Heart left ventricle (tissue), 16 donors: ENCODE results near the gene UBXN7. TPM values are rescaled to one million over a fixed set of nuclear protein-coding genes. Genes with fewer than 3 reads are reported as not detected.
"Not testable (repeated sequence)": the region's sequence is repeated elsewhere in the genome, so short reads cannot be mapped to it uniquely, and the experiment has no call there.

Source experiments
- ATAC-seq, 4 donors: fragments of 200-7000 bp; cut with Tn5 transposase; one replicate each; pipeline ENCODE4 v1.9.1; 2020 to 2022; ENCODE audit warnings: moderate library complexity in 4 of 4, mild to moderate bottlenecking in 3 of 4, moderate number of reproducible peaks in 1 of 4
- DNase-seq, 5 donors: peaks; one replicate each; pipeline ENCODE4 v3.0.0-alpha.2; 2020
- H3K27ac ChIP-seq, 12 donors: fragments of 200-600 bp; sonication (generic) in 4 of 12; one replicate each; pipeline versions ENCODE4 v1.5.0 to v1.8.0; 2016 to 2022; ENCODE audit warnings: mild to moderate bottlenecking in 2 of 12
- H3K27me3 ChIP-seq, 9 donors: fragments of 200-600 bp; sonication (generic) in 2 of 9; one replicate each; pipeline versions ENCODE4 v1.5.1 to v1.8.0; 2016 to 2022; ENCODE audit warnings: mild to moderate bottlenecking in 3 of 9
- H3K36me3 ChIP-seq, 9 donors: fragments of 200-600 bp; sonication (generic) in 2 of 9; one replicate each; pipeline versions ENCODE4 v1.5.0 to v1.8.0; 2018 to 2022; ENCODE audit warnings: mild to moderate bottlenecking in 2 of 9
- H3K4me1 ChIP-seq, 12 donors: fragments of 200-600 bp; sonication (generic) in 4 of 12; one replicate each; pipeline versions ENCODE4 v1.5.0 to v1.8.0; 2016 to 2022; ENCODE audit warnings: mild to moderate bottlenecking in 3 of 12
- H3K4me3 ChIP-seq, 12 donors: fragments of 200-600 bp; sonication (generic) in 4 of 12; one replicate each; pipeline versions ENCODE4 v1.5.0 to v1.8.0; 2017 to 2022; ENCODE audit warnings: mild to moderate bottlenecking in 9 of 12, moderate library complexity in 4 of 12
- H3K9me3 ChIP-seq, 12 donors: fragments of 200-600 bp; sonication (generic) in 4 of 12; one replicate each; pipeline versions ENCODE4 v1.5.0 to v1.8.0; 2016 to 2022; ENCODE audit warnings: mild to moderate bottlenecking in 1 of 12
- CTCF ChIP-seq, 12 donors: fragments of 200-600 bp; sonication (generic) in 4 of 12; IDR thresholded peaks; one replicate each; pipeline versions ENCODE4 v1.5.0 to v1.8.0; 2018 to 2022; ENCODE audit warnings: antibody characterized with exemption in 12 of 12, mild to moderate bottlenecking in 5 of 12
- POLR2A ChIP-seq, 2 donors: fragments of 450-650 bp; IDR thresholded peaks; one replicate each; pipeline ENCODE4 v1.6.1; 2017; ENCODE audit warnings: antibody characterized with exemption in 2 of 2, mild to moderate bottlenecking in 2 of 2, moderate library complexity in 2 of 2
- WGBS, 4 donors: extraction: QIAGEN DNeasy Blood & Tissue Kit in 2 of 4; methylation state at CpG; one replicate each; pipeline versions ENCODE4 v1.1.5 to v1.1.7; 2013 to 2018; 5-methylcytosine and 5-hydroxymethylcytosine counted together
- intact Hi-C, 10 donors: fragments of 100-400 bp; cut with DNase I; formaldehyde crosslinking; loops; one replicate each; pipeline versions ENCODE4 v1.11.1 to v1.14.2; 2022
- polyA plus RNA-seq, 2 donors: library from polyadenylated mRNA; stranded (reverse); fragments of 200-250 nt; gene quantifications; one replicate each; pipeline ENCODE4 v1.2.3, GENCODE V29; 2013
- total RNA-seq, 9 donors: library from RNA; depleted of rRNA in 2 of 9; stranded (reverse); fragments of >200 nt in 2 of 9; fragmentation: NEBNext Ultra II Directional in 3 of 9; extraction: Animal tissue kit (Norgen Biotek cat#: 25700) in 3 of 9; gene quantifications; one replicate each; pipeline versions ENCODE4 v1.1.0 to v1.2.4, GENCODE V29; 2016 to 2023
- donor health status: ischemic (EF 13 %, LVEDD 7.1; RV severe dilation, severe dysfunction).
- donor health status: healthy with polysubstance abuse.
- donor health status: DM: no; HTN: yes; CAD: no.
- donor health status: DM: no; HTN: no; CAD: no.
- donor health status: ischemic (EF 25% LVEDD 6.9; RV normal size, moderate dysfunction).
- donor health status: ischemic (EF 25% LVEDD 5.7; RV mildly dilated, moderate dysfunction).
- donor health status: healthy.
- donor health status: DM: yes; HTN: yes; CAD: no.
- donor health status: ischemic (EF 35%, LVEDD 5.7; RV mildly dilated, moderate dysfunction).
- donor health status: nonischemic (EF 11% LVEDD 7.7; RV severe dilation, severe dysfunction).
- donor health status: DM: yes; HTN: yes; CAD: no.
- donor health status: PGD.
- donor health status: ischemic (EF 29% LVEDD 5.4; RV normal size, mild dysfunction).
- donor health status: nonischemic (EF 23%, LVEDD 6.1; RV moderate dilation, normal function).

UBXN7 gene
- total and polyA plus RNA-seq, 11 donors: 6.9 to 50.2 (median 25.8) TPM

- no peak for DNase-seq
- ATAC-seq: no peak
- TF ChIP-seq POLR2A (IDR thresholded peaks at IDR 0.05) (no peak), CTCF (IDR thresholded peaks at IDR 0.05) (no peak)
- no peaks in the 10 kb centered on the region for H3K9me3 ChIP-seq
- no peak overlapping the region for H3K27ac ChIP-seq
- no peaks in the 10 kb centered on the region for H3K27me3 ChIP-seq
- WGBS, 4 donors: 69 to 84% (median 77%) methylated on average over 3 of the region's 3 CpGs
- intact Hi-C loops: no loop called here
- peaks cover 0 to 29% (median 18%) of the 10 kb centered on the region in 9 donors for H3K36me3 ChIP-seq
- H3K4me1 ChIP-seq: peaks cover 0 to 5% (median 0%) of the 10 kb centered on the region in 12 donors
- H3K4me3 ChIP-seq: no peak overlapping the region
Observed at GRCh38 chr3:196378146-196378841, 53.9 kb downstream of the UBXN7 start.

GRCh38 chr3:196377321-196377720 is 54.9 kb downstream of the UBXN7 start:
- intact Hi-C loops: no loop called here
- TF ChIP-seq POLR2A (IDR thresholded peaks at IDR 0.05) (no peak), CTCF (IDR thresholded peaks at IDR 0.05) (no peak)
- ATAC-seq (no peak), DNase-seq (no peak)
- Histone ChIP-seq H3K9me3 (no peaks in the 10 kb centered on the region), H3K4me1 (peaks cover 0 to 5% (median 0%) of the 10 kb centered on the region in 12 donors), H3K36me3 (peaks cover 0 to 29% (median 19%) of the 10 kb centered on the region in 9 donors), H3K4me3 (no peak overlapping the region), H3K27ac (no peak overlapping the region), H3K27me3 (no peaks in the 10 kb centered on the region)
- 89 to 94% (median 92%) methylated on average over 5 of the region's 5 CpGs for WGBS, 4 donors

- DNase-seq: no peak
- H3K9me3 ChIP-seq: no peaks in the 10 kb centered on the region
- TF ChIP-seq CTCF (IDR thresholded peaks at IDR 0.05) (no peak), POLR2A (IDR thresholded peaks at IDR 0.05) (no peak)
- no peaks in the 10 kb centered on the region for H3K27me3 ChIP-seq
- peaks cover 0 to 20% (median 0%) of the 10 kb centered on the region in 12 donors for H3K4me1 ChIP-seq
- no peak for ATAC-seq
- H3K4me3 ChIP-seq: no peak overlapping the region
- peaks cover 0 to 96% (median 72%) of the 10 kb centered on the region in 9 donors for H3K36me3 ChIP-seq
- peak overlapping the region in 1 of 12 donors; percentile 23 for H3K27ac ChIP-seq
- WGBS, 4 donors: 82 to 87% (median 84%) methylated on average over 4 of the region's 4 CpGs
- intact Hi-C loops: no loop called here
Observed at GRCh38 chr3:196365736-196366135, 66.5 kb downstream of the UBXN7 start.

GRCh38 chr3:196360586-196360985 is 71.6 kb downstream of the UBXN7 start:
- TF ChIP-seq POLR2A (IDR thresholded peaks at IDR 0.05): no peak
- TF ChIP-seq CTCF (IDR thresholded peaks at IDR 0.05): no peak
- 90 to 93% (median 91%) methylated on average over 7 of the region's 7 CpGs for WGBS, 4 donors
- H3K4me3 ChIP-seq: no peak overlapping the region
- H3K4me1 ChIP-seq: peaks cover 0 to 4% (median 0%) of the 10 kb centered on the region in 12 donors
- DNase-seq: no peak
- intact Hi-C loops: no loop called here
- H3K9me3 ChIP-seq: no peaks in the 10 kb centered on the region
- H3K36me3 ChIP-seq: peaks cover 0 to 98% (median 91%) of the 10 kb centered on the region in 9 donors
- no peak for ATAC-seq
- no peak overlapping the region for H3K27ac ChIP-seq
- no peaks in the 10 kb centered on the region for H3K27me3 ChIP-seq

- H3K4me3 ChIP-seq, DNase-seq, intact Hi-C loops, H3K27ac ChIP-seq, H3K9me3 ChIP-seq, H3K27me3 ChIP-seq, H3K4me1 ChIP-seq, ATAC-seq: not testable (repeated sequence)
- 93 to 98% (median 96%) methylated on average over 4 of the region's 4 CpGs for WGBS, 4 donors
- peaks cover 0 to 100% (median 94%) of the 10 kb centered on the region in 9 donors for H3K36me3 ChIP-seq
Observed at GRCh38 chr3:196358540-196358939, 73.7 kb downstream of the UBXN7 start.
